NCI-H345 treated with DMSO at 0.1 percent for 48 hours (cell line): ENCODE results near the gene HYCC2.
"Not testable (repeated sequence)": the region's sequence is repeated elsewhere in the genome, so short reads cannot be mapped to it uniquely, and the experiment has no call there.

Experiments
- DNase-seq: peaks from one replicate; lab custom pipeline; 2025; ENCODE audit not compliant: unreplicated experiment; lab: John Stamatoyannopoulos, UW

The HYCC2 gene

GRCh38 chr2:201073071-201073470 lies 1.6 kb upstream of the HYCC2 start:
- no peak for DNase-seq

GRCh38 chr2:201072201-201072530 lies 695 bp upstream of the HYCC2 start:
- no peak for DNase-seq

- no peak for DNase-seq
These were observed 458 bp downstream of the HYCC2 start for GRCh38 chr2:201070948-201071478.

GRCh38 chr2:201064797-201065329 lies 6.6 kb downstream of the HYCC2 start:
- DNase-seq, result no peak

- DNase-seq, result not testable (repeated sequence)
These were observed 8.0 kb downstream of the HYCC2 start for GRCh38 chr2:201063516-201063915.

- no peak for DNase-seq
These were observed 11.3 kb downstream of the HYCC2 start for GRCh38 chr2:201059961-201060755.

- DNase-seq, result no peak
These were observed 12.6 kb downstream of the HYCC2 start for GRCh38 chr2:201058914-201059313.

- no peak for DNase-seq
These were observed 13.7 kb downstream of the HYCC2 start for GRCh38 chr2:201057715-201058248.

- no peak for DNase-seq
These were observed 14.4 kb downstream of the HYCC2 start for GRCh38 chr2:201057087-201057521.

- DNase-seq, result no peak
These were observed 22.0 kb downstream of the HYCC2 start for GRCh38 chr2:201049455-201049854.

GRCh38 chr2:201046881-201047280 lies 24.6 kb downstream of the HYCC2 start:
- no peak for DNase-seq

- not testable (repeated sequence) for DNase-seq
These were observed 28.4 kb downstream of the HYCC2 start for GRCh38 chr2:201043050-201043449.

- not testable (repeated sequence) for DNase-seq
These were observed 29.0 kb downstream of the HYCC2 start for GRCh38 chr2:201042451-201042850.

GRCh38 chr2:201040867-201041628 lies 30.4 kb downstream of the HYCC2 start:
- DNase-seq, result no peak

- no peak for DNase-seq
These were observed 32.6 kb downstream of the HYCC2 start for GRCh38 chr2:201038855-201039254.

- DNase-seq, result not testable (repeated sequence)
These were observed 33.1 kb downstream of the HYCC2 start for GRCh38 chr2:201038361-201038760.

GRCh38 chr2:201034355-201034754 lies 37.1 kb downstream of the HYCC2 start:
- DNase-seq, result not testable (repeated sequence)

- no peak for DNase-seq
These were observed 47.0 kb downstream of the HYCC2 start for GRCh38 chr2:201024518-201024917.

- no peak for DNase-seq
These were observed 49.6 kb downstream of the HYCC2 start for GRCh38 chr2:201021914-201022313.
